GM21360 (cell line): ENCODE data around the gene BAG5.

Experiments used
- ATAC-seq: cut with Tn5 transposase; IDR thresholded peaks from one replicate; pipeline ENCODE4 v1.9.1; 2021; ENCODE audit warnings: mild to moderate bottlenecking, moderate library complexity; ENCODE audit not compliant: unreplicated experiment

Gene BAG5

GRCh38 chr14:103510724-103511693 lies 51.4 kb downstream of the BAG5 start:
- no peak for ATAC-seq

- ATAC-seq = no peak
Observed at GRCh38 chr14:103509864-103510723, 52.4 kb downstream of the BAG5 start.

- no peak for ATAC-seq
Observed at GRCh38 chr14:103508521-103509329, 53.7 kb downstream of the BAG5 start.

GRCh38 chr14:103507751-103508150 lies 54.7 kb downstream of the BAG5 start:
- ATAC-seq = no peak
